ENCODE results near the gene FSCN2. TPM values are rescaled to one million over a fixed set of nuclear protein-coding genes. Genes with fewer than 3 reads are reported as not detected.

The FSCN2 gene
- total RNA-seq, 4 donors from 2014 or later: 1.1 to 2.3 (median 1.8) TPM; not detected in 1

DNA sequence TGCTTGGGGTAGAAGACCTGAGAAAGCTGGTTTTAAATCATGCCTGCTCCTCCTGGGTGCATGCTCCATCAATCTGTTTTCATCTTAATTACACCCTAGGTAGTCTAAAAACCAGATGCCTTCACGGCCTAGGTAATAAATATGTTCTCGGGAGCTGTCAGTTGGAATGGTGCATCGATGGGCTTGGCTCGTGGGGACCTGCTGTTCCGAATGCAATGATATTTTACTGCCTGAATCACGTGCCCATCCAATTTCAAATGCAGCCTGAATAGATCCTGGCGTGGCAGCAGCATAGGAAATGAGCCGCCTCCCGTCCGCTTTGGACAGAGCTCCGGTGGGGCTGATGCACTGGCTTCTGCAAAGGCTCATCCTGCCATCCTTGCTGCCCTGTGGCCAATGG, 42.8 kb downstream of the FSCN2 start:
- 89 to 94% methylated on average over 6 to 8 of the region's 11 CpGs for WGBS, 2 donors
- H3K9me3 ChIP-seq: no peaks in the 10 kb centered on the region
- intact Hi-C loops (cut with DNase I): no loop called here
- H3K4me3 ChIP-seq: no peak overlapping the region
- peaks cover 23 to 100% (median 32%) of the 10 kb centered on the region in 3 donors for H3K36me3 ChIP-seq
- H3K27ac ChIP-seq: no peak overlapping the region
- DNase-seq: no peak
- H3K4me1 ChIP-seq: peaks cover 12 to 21% (median 19%) of the 10 kb centered on the region in 3 donors
- TF ChIP-seq, protein P1, sequence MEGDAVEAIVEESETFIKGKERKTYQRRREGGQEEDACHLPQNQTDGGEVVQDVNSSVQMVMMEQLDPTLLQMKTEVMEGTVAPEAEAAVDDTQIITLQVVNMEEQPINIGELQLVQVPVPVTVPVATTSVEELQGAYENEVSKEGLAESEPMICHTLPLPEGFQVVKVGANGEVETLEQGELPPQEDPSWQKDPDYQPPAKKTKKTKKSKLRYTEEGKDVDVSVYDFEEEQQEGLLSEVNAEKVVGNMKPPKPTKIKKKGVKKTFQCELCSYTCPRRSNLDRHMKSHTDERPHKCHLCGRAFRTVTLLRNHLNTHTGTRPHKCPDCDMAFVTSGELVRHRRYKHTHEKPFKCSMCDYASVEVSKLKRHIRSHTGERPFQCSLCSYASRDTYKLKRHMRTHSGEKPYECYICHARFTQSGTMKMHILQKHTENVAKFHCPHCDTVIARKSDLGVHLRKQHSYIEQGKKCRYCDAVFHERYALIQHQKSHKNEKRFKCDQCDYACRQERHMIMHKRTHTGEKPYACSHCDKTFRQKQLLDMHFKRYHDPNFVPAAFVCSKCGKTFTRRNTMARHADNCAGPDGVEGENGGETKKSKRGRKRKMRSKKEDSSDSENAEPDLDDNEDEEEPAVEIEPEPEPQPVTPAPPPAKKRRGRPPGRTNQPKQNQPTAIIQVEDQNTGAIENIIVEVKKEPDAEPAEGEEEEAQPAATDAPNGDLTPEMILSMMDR (IDR thresholded peaks at IDR 0.05): no peak
- TF ChIP-seq POLR2A (IDR thresholded peaks at IDR 0.05): no peak
- no peaks in the 10 kb centered on the region for H3K27me3 ChIP-seq

DNA sequence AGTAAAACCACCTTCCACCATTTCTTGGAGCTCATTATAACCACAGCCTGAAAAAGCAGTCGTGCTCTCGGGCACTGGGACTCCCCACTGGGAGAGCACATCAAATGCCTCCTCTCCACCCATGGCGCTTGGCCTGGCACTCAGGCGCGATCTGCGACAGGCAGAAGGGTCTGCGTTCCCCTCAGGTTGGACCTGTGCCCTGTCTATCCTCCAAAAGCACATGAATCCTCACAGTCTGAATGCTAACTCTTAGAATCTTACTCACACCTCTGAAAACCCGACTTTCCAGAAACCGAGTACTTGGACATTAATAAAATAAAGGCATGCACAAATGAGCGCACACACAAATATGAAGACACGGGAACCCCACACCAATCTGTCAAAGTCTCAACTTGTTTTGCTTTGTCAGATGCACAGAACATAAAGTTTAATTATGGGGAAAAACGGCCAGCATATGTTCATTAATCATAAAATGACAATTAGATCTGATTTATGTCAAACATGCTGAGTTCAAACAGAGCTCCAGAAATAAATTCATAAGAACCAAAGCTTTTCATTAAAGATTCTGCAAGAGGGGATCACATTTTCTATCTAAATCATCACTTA, 44.5 kb downstream of the FSCN2 start:
- H3K27ac ChIP-seq: no peak overlapping the region
- H3K4me1 ChIP-seq: peaks cover 14 to 19% (median 16%) of the 10 kb centered on the region in 3 donors
- H3K27me3 ChIP-seq: no peaks in the 10 kb centered on the region
- peaks cover 22 to 97% (median 27%) of the 10 kb centered on the region in 3 donors for H3K36me3 ChIP-seq
- no peak overlapping the region for H3K4me3 ChIP-seq
- 65 to 88% methylated on average over 12 of the region's 12 CpGs for WGBS, 2 donors
- intact Hi-C loops (cut with DNase I): no loop called here
- no peak for DNase-seq
- TF ChIP-seq, protein P1 (IDR thresholded peaks at IDR 0.05): no peak
- H3K9me3 ChIP-seq: no peaks in the 10 kb centered on the region

DNA sequence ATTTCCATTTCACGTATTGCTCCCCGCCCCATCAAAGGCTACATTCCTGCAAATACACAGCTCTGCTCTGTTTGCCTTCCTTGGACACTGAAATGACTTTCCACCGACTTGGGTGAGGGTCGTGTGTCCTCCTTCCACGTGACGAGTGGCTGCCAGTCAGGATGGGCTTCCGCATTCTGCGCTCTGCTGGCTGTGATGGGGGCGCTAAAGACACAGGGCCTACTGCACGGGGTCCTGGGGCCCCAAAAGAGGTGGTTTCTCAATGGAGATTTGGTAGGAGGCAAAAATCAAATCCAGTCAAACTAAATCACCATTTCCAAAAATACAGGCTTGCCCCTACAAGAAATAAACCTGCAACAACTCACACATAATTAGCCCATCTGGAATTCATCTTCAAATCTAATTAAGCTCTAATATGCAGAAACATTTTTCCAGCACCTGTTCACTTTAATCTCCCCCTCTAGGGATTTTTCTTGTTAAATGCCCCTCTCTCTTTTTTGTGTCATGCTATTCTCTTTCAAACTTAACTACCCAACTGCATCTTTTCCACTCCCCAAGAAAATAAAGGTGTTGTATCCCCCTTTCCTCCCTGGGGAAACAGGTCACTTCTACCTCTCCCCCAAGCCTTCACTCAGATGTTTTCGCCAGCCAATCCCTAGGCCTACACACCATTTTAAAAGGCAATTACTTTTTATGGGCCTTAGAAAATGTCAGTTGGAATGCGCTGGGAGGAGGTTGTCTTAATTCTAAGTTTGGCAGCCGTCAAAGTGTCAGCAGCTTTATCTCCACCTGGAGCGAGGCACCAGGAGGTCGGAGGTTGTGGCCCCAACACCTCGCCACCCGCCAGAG, 45.8 kb downstream of the FSCN2 start:
- intact Hi-C loops (cut with DNase I): no loop called here
- WGBS, 2 donors: 88 to 89% methylated on average over 13 of the region's 17 CpGs
- Histone ChIP-seq H3K27me3 (no peaks in the 10 kb centered on the region), H3K27ac (no peak overlapping the region), H3K9me3 (no peaks in the 10 kb centered on the region), H3K4me3 (no peak overlapping the region), H3K4me1 (peaks cover 12 to 22% (median 16%) of the 10 kb centered on the region in 3 donors), H3K36me3 (peaks cover 19 to 97% (median 23%) of the 10 kb centered on the region in 3 donors)
- no peak for DNase-seq
- TF ChIP-seq, protein P1 (IDR thresholded peaks at IDR 0.05): no peak
- TF ChIP-seq POLR2A (IDR thresholded peaks at IDR 0.05): no peak

DNA sequence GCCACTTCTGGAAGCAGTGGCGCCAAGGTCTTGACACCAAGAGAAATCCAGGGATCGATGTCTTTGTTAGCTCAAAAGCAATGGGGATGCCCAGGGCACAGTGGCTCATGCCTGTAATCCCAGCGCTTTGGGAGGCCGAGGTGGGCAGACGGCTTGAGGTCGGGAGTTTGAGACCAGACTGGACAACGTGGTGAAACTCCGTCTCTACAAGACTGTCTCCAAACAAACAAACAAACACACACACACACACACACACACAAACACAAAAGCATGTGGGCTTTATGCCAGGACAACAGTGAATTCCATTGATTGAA, 46.4 kb downstream of the FSCN2 start:
- H3K4me1 ChIP-seq: peaks cover 12 to 22% (median 16%) of the 10 kb centered on the region in 3 donors
- no peaks in the 10 kb centered on the region for H3K9me3 ChIP-seq
- TF ChIP-seq, protein P1 (IDR thresholded peaks at IDR 0.05): no peak
- no peak for TF ChIP-seq POLR2A (IDR thresholded peaks at IDR 0.05)
- H3K36me3 ChIP-seq: peaks cover 19 to 97% (median 25%) of the 10 kb centered on the region in 3 donors
- no peaks in the 10 kb centered on the region for H3K27me3 ChIP-seq
- no peak for DNase-seq
- H3K27ac ChIP-seq: no peak overlapping the region
- 60 to 93% methylated on average over 2 to 7 of the region's 8 CpGs for WGBS, 2 donors
- H3K4me3 ChIP-seq: no peak overlapping the region
- intact Hi-C loops (cut with DNase I): no loop called here

DNA sequence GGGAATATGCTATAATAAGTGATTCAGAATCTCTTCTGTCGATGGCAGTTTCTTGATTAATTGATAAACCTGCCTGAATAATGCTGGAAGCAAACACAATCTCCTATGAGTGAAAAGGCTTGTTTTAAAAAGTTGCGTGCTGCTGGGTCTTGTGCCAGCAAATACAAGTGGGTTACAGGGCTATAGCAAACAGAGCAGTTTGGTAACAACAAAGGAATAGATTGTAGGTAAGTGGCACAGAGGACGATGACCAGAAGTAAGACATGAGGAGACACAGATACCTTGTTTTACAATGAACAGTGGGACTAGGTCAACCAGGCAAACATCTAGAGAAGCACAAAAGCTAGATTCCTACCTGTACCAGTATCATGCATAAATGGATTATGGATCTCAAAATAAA, 47.7 kb downstream of the FSCN2 start:
- H3K27me3 ChIP-seq: no peaks in the 10 kb centered on the region
- TF ChIP-seq POLR2A (IDR thresholded peaks at IDR 0.05): no peak
- TF ChIP-seq, protein P1 (IDR thresholded peaks at IDR 0.05): no peak
- intact Hi-C loops (cut with DNase I): no loop called here
- no peak overlapping the region for H3K4me3 ChIP-seq
- WGBS, 2 donors: 82 to 88% methylated on average over 2 to 3 of the region's 3 CpGs
- peaks cover 12 to 22% (median 16%) of the 10 kb centered on the region in 3 donors for H3K4me1 ChIP-seq
- no peaks in the 10 kb centered on the region for H3K9me3 ChIP-seq
- no peak overlapping the region for H3K27ac ChIP-seq
- DNase-seq: no peak
- H3K36me3 ChIP-seq: peaks cover 12 to 97% (median 21%) of the 10 kb centered on the region in 3 donors

Data from esophagus squamous epithelium (tissue), 5 donors.